Type B pancreatic cell (in vitro differentiated cells): ENCODE data around the gene TNRC6B. TPM values are rescaled to one million over a fixed set of nuclear protein-coding genes. Genes with fewer than 3 reads are reported as not detected.

ENCODE experiments used
- DNase-seq: peaks from one replicate; pipeline ENCODE4 v3.0.0; 2021; ENCODE audit warnings: mixed read lengths; ENCODE audit not compliant: unreplicated experiment; ENCODE audit errors: extremely low spot score
- H3K27ac Mint-ChIP-seq: 2 replicates; pipeline ENCODE4 v1.8.0; 2021; ENCODE audit warnings: mild to moderate bottlenecking, mixed read lengths
- H3K27me3 Mint-ChIP-seq: 2 replicates; pipeline ENCODE4 v1.8.0; 2021; ENCODE audit warnings: mixed read lengths
- H3K36me3 Mint-ChIP-seq: 2 replicates; pipeline ENCODE4 v1.8.0; 2021; ENCODE audit warnings: mixed read lengths
- H3K4me1 Mint-ChIP-seq: one replicate; pipeline ENCODE4 v1.8.0; 2021; ENCODE audit warnings: mixed read lengths; ENCODE audit not compliant: unreplicated experiment
- H3K4me3 Mint-ChIP-seq: 2 replicates; pipeline ENCODE4 v1.8.0; 2021; ENCODE audit warnings: mild to moderate bottlenecking, mixed read lengths
- H3K9me3 Mint-ChIP-seq: 2 replicates; pipeline ENCODE4 v1.8.0; 2021; ENCODE audit warnings: mixed read lengths
- CTCF ChIP-seq: fragments of 200-600 bp; sonication (generic); conservative IDR thresholded peaks from 2 replicates; pipeline ENCODE4 v1.5.0; 2021; ENCODE audit warnings: antibody characterized with exemption, mild to moderate bottlenecking
- total RNA-seq: library from RNA; stranded (reverse); gene quantifications from 2 replicates; pipeline ENCODE4 v1.2.1, GENCODE V29; 2021; ENCODE audit warnings: low replicate concordance

Gene TNRC6B
- total RNA-seq, 1 donor from 2014 or later: 50.7 TPM

GRCh38 chr22:40312050-40312449, 134.3 kb downstream of the TNRC6B start:
- DNase-seq: no peak
- peaks cover 60% of the 10 kb centered on the region for H3K36me3 Mint-ChIP-seq
- TF ChIP-seq CTCF: no peak

DNA sequence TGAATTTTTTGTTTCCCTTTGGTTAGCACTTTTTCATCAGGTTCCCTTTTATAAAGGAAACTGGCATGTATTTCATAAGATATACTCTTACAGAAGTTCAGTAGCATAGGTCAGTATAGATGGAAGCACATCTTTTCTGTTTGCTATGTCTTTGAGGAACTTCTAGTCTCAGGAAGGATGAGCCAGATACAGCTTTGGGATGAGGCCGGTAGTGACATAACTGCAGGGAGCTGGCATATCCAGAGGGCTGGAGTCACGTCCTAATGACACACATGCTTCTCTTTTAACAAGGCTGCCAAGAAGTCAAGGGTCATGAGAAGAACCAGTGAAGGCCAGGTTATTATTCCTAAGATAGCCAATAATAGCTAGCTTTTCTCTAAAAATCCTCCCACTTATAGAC, 135.3 kb downstream of the TNRC6B start:
- TF ChIP-seq CTCF: no peak
- Mint-ChIP-seq H3K4me3 (no peak overlapping the region), H3K9me3 (no peaks in the 10 kb centered on the region), H3K4me1 (no peaks in the 10 kb centered on the region), H3K27ac (no peak overlapping the region), H3K36me3 (peaks cover 62% of the 10 kb centered on the region), H3K27me3 (no peaks in the 10 kb centered on the region)
- DNase-seq: no peak

More at GRCh38 chr22:40312050-40312449, 134.3 kb downstream of the TNRC6B start:
- Mint-ChIP-seq H3K27ac (no peak overlapping the region), H3K4me1 (no peaks in the 10 kb centered on the region), H3K27me3 (no peaks in the 10 kb centered on the region), H3K4me3 (no peak overlapping the region), H3K9me3 (no peaks in the 10 kb centered on the region)

DNA sequence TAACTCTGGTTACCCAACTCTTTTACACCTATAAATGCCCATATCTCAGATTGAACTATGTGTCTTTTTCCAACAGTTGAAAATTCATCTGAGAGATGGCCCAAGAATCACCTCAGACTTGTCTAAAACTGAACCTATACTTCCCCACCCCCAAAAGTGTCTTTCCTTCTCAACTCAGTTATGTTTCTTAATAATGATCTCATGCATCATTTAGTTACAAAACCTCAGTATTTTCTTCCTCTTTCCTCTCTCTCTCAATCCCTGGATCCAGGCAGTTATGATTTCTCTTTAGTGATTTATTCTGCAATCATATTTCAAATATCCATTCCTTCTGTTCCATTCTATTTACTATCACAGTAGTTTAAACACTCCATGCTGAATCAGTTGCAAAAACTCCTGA, 136.3 kb downstream of the TNRC6B start:
- DNase-seq: no peak
- Mint-ChIP-seq H3K4me1 (no peaks in the 10 kb centered on the region), H3K27ac (no peak overlapping the region), H3K27me3 (no peaks in the 10 kb centered on the region), H3K36me3 (peaks cover 58% of the 10 kb centered on the region), H3K4me3 (no peak overlapping the region), H3K9me3 (no peaks in the 10 kb centered on the region)
- TF ChIP-seq CTCF: no peak

- Mint-ChIP-seq H3K9me3 (no peaks in the 10 kb centered on the region), H3K27me3 (no peaks in the 10 kb centered on the region), H3K4me1 (peaks cover 4% of the 10 kb centered on the region), H3K27ac (no peak overlapping the region), H3K4me3 (no peak overlapping the region), H3K36me3 (peaks cover 35% of the 10 kb centered on the region)
- no peak for DNase-seq
- no peak for TF ChIP-seq CTCF
These were observed 143.0 kb downstream of the TNRC6B start for GRCh38 chr22:40320687-40321086.

DNA sequence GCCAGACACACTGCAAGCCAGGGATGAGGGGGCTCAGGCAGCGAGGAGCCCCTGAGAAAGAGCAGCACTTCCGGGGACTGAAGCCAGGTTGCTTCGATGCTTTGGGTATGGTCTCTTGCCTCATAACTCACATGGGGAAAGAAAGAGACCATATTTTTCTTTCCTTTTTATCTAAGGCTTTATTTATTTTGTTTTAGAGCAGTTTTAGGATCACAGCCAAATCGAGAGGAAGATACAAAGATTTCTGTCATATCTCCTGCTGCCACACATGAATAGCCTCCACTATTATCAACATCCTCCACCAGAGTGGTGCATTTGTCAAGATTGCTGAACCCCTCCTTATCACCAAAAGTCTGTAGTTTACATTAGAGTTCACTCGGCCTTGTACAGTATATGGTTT, 144.3 kb downstream of the TNRC6B start:
- H3K36me3 Mint-ChIP-seq: peaks cover 25% of the 10 kb centered on the region
- H3K4me1 Mint-ChIP-seq: peaks cover 12% of the 10 kb centered on the region
- H3K4me3 Mint-ChIP-seq: no peak overlapping the region
- TF ChIP-seq CTCF: no peak
- no peak overlapping the region for H3K27ac Mint-ChIP-seq
- H3K27me3 Mint-ChIP-seq: no peaks in the 10 kb centered on the region
- no peak for DNase-seq
- H3K9me3 Mint-ChIP-seq: no peaks in the 10 kb centered on the region
